ENCODE results near the gene CPNE4. TPM values are rescaled to one million over a fixed set of nuclear protein-coding genes. Genes with fewer than 3 reads are reported as not detected.

The CPNE4 gene
- total RNA-seq, 1 experiment from 2014 or later, result 31.1 TPM

DNA sequence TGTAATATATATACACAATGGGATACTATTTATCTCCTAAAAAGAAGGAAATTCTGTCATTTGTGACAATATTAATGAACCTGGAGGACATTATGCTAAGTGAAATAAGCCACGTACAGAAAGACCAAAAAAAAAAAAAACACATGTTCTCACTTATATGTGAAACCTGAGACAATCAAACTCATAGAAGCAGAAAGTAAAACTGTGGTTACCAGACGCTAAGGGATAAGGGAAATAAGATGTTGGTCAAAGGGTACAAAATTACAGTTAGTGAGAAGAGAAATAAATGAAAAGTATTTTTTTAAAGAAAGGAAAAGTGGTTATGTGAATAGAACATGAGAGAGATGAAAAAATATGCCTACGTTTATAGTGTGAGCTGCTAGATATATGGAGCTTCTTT is 101.1 kb downstream of the CPNE4 start:
- no peaks in the 10 kb centered on the region for H3K9me3 Mint-ChIP-seq (ENCODE audit: low read depth, unreplicated experiment)
- no peak overlapping the region for H3K4me3 Mint-ChIP-seq (ENCODE audit: low read depth, unreplicated experiment)
- intact Hi-C loops (cut with micrococcal nuclease; ENCODE audit: unreplicated experiment), result no loop called here
- no peak for DNase-seq
- no peaks in the 10 kb centered on the region for H3K4me1 Mint-ChIP-seq (ENCODE audit: low read depth, unreplicated experiment)
- no peak for TF ChIP-seq CTCF (IDR thresholded peaks at IDR 0.05; ENCODE audit: unreplicated experiment)
- BruUV-seq (replicated peaks), result no TSS peak
- no peaks in the 10 kb centered on the region for H3K27me3 Mint-ChIP-seq (ENCODE audit: unreplicated experiment)
- H3K27ac Mint-ChIP-seq (ENCODE audit: unreplicated experiment), result no peak overlapping the region
- H3K36me3 Mint-ChIP-seq (ENCODE audit: insufficient read depth, unreplicated experiment), result no peaks in the 10 kb centered on the region
- CTCF ChIA-PET, result interaction anchor here (0.7 kb wide), 1 partner anchor 144 kb away, joined by 5 read pairs; no protein-coding TSS in a partner anchor

- CTCF ChIA-PET, result no interaction called here
- intact Hi-C loops (cut with micrococcal nuclease; ENCODE audit: unreplicated experiment), result no loop called here
- Mint-ChIP-seq H3K4me1 (ENCODE audit: low read depth, unreplicated experiment) (no peaks in the 10 kb centered on the region), H3K27ac (ENCODE audit: unreplicated experiment) (no peak overlapping the region), H3K36me3 (ENCODE audit: insufficient read depth, unreplicated experiment) (no peaks in the 10 kb centered on the region), H3K27me3 (ENCODE audit: unreplicated experiment) (no peaks in the 10 kb centered on the region), H3K4me3 (ENCODE audit: low read depth, unreplicated experiment) (no peak overlapping the region), H3K9me3 (ENCODE audit: low read depth, unreplicated experiment) (no peaks in the 10 kb centered on the region)
- BruUV-seq (replicated peaks), result no TSS peak
- no peak for DNase-seq
- no peak for TF ChIP-seq CTCF (IDR thresholded peaks at IDR 0.05; ENCODE audit: unreplicated experiment)
These were observed 106.2 kb downstream of the CPNE4 start for GRCh38 chr3:131928593-131928992.

DNA sequence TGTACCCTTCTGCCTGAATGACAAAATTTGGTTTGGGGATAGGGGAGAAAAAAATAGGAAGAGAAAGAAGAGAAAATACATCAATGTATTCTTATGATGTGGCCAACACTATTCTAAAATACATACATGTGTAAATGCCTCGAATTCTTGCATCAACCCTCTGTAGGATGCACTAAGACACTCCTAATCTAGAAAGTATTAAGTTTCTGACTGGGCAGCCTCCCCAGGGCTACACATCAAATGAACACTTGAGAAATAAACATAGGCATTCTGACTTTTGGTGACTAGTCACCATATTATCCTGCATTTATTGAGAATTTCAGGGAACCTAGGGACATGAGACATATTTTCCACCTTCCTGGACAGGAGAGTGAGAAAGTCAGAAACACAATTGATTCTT is 109.2 kb downstream of the CPNE4 start:
- Mint-ChIP-seq H3K27me3 (ENCODE audit: unreplicated experiment) (no peaks in the 10 kb centered on the region), H3K4me3 (ENCODE audit: low read depth, unreplicated experiment) (no peak overlapping the region), H3K27ac (ENCODE audit: unreplicated experiment) (no peak overlapping the region), H3K36me3 (ENCODE audit: insufficient read depth, unreplicated experiment) (no peaks in the 10 kb centered on the region), H3K4me1 (ENCODE audit: low read depth, unreplicated experiment) (no peaks in the 10 kb centered on the region), H3K9me3 (ENCODE audit: low read depth, unreplicated experiment) (no peaks in the 10 kb centered on the region)
- no TSS peak for BruUV-seq (replicated peaks)
- DNase-seq, result no peak
- CTCF ChIA-PET, result no interaction called here
- no peak for TF ChIP-seq CTCF (IDR thresholded peaks at IDR 0.05; ENCODE audit: unreplicated experiment)
- intact Hi-C loops (cut with micrococcal nuclease; ENCODE audit: unreplicated experiment), result no loop called here

DNA sequence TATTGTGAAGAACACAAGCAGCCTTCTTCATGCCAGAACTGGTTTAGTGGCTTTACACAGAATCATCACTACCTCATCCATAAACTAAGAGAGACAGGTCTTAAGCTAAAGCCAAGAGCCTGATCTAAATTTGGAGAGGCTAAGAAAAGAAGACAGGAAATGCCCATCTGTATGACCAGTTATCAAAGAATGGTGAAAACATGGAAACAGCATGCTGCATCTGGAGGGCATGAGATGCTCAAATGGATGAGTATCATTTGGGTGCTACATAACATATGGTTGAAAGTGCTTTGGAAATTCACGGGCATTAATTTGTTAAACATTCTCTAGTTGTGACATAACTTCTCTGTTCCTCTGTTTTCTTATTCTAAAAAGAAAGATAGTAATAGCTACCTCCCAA is 112.5 kb downstream of the CPNE4 start:
- Mint-ChIP-seq H3K27ac (ENCODE audit: unreplicated experiment) (no peak overlapping the region), H3K4me1 (ENCODE audit: low read depth, unreplicated experiment) (no peaks in the 10 kb centered on the region), H3K27me3 (ENCODE audit: unreplicated experiment) (no peaks in the 10 kb centered on the region), H3K36me3 (ENCODE audit: insufficient read depth, unreplicated experiment) (no peaks in the 10 kb centered on the region), H3K9me3 (ENCODE audit: low read depth, unreplicated experiment) (no peaks in the 10 kb centered on the region), H3K4me3 (ENCODE audit: low read depth, unreplicated experiment) (no peak overlapping the region)
- no peak for DNase-seq
- CTCF ChIA-PET, result no interaction called here
- intact Hi-C loops (cut with micrococcal nuclease; ENCODE audit: unreplicated experiment), result no loop called here
- no TSS peak for BruUV-seq (replicated peaks)
- no peak for TF ChIP-seq CTCF (IDR thresholded peaks at IDR 0.05; ENCODE audit: unreplicated experiment)

DNA sequence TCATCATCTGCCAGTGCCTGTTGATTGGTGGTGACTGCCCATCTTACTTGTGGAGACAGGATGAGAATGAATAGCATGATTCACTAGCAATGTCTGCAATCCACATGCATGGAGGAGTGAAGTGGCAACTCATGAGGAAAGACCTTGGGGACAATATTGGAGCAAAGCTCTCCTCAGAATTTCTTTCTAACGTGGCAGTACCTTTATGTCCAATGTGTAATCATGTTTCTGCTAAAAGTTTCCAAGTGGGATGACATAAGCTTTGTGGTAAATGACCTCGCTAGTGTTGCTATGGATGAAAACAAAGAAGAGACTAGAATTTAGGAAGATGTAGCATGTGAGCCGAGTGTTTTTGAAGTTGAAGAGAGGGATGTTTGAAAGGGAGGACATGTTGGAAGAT is 117.8 kb downstream of the CPNE4 start:
- no peak overlapping the region for H3K4me3 Mint-ChIP-seq (ENCODE audit: low read depth, unreplicated experiment)
- no peaks in the 10 kb centered on the region for H3K4me1 Mint-ChIP-seq (ENCODE audit: low read depth, unreplicated experiment)
- H3K9me3 Mint-ChIP-seq (ENCODE audit: low read depth, unreplicated experiment), result no peaks in the 10 kb centered on the region

More for the DNA sequence above, 117.8 kb downstream of the CPNE4 start:
- BruUV-seq (replicated peaks), result no TSS peak
- H3K27me3 Mint-ChIP-seq (ENCODE audit: unreplicated experiment), result no peaks in the 10 kb centered on the region
- DNase-seq, result no peak
- intact Hi-C loops (cut with micrococcal nuclease; ENCODE audit: unreplicated experiment), result no loop called here
- no peak overlapping the region for H3K27ac Mint-ChIP-seq (ENCODE audit: unreplicated experiment)
- TF ChIP-seq CTCF (IDR thresholded peaks at IDR 0.05; ENCODE audit: unreplicated experiment), result no peak
- CTCF ChIA-PET, result no interaction called here
- H3K36me3 Mint-ChIP-seq (ENCODE audit: insufficient read depth, unreplicated experiment), result no peaks in the 10 kb centered on the region
